NCI-H1930 (cell line): ENCODE data around the gene MCU.
"Not testable (repeated sequence)": the region's sequence is repeated elsewhere in the genome, so short reads cannot be mapped to it uniquely, and the experiment has no call there.

Experiments used
- DNase-seq, 2 experiments: peaks; one replicate each; lab custom pipeline; 2025; lab: John Stamatoyannopoulos, UW

The MCU gene

GRCh38 chr10:72903941-72904446 is 212.1 kb downstream of the MCU start:
- DNase-seq, result not testable (repeated sequence)

- no peak for DNase-seq
Observed at GRCh38 chr10:72904806-72905205, 212.9 kb downstream of the MCU start.

GRCh38 chr10:72906446-72906845 is 214.5 kb downstream of the MCU start:
- DNase-seq, result no peak

GRCh38 chr10:72910705-72911104 is 218.8 kb downstream of the MCU start:
- DNase-seq, result no peak

- no peak for DNase-seq
Observed at GRCh38 chr10:72911758-72912157, 219.8 kb downstream of the MCU start.

GRCh38 chr10:72912736-72913135 is 220.8 kb downstream of the MCU start:
- no peak for DNase-seq

- no peak for DNase-seq
Observed at GRCh38 chr10:72913287-72913686, 221.3 kb downstream of the MCU start.

- not testable (repeated sequence) for DNase-seq
Observed at GRCh38 chr10:72917201-72917600, 225.3 kb downstream of the MCU start.

- not testable (repeated sequence) for DNase-seq
Observed at GRCh38 chr10:72917803-72918332, 225.9 kb downstream of the MCU start.

GRCh38 chr10:72918352-72918751 is 226.4 kb downstream of the MCU start:
- DNase-seq, result no peak

GRCh38 chr10:72921147-72921683 is 229.3 kb downstream of the MCU start:
- DNase-seq, result not testable (repeated sequence)

- DNase-seq, result no peak
Observed at GRCh38 chr10:72924351-72924750, 232.4 kb downstream of the MCU start.

- no peak for DNase-seq
Observed at GRCh38 chr10:72925951-72926465, 234.1 kb downstream of the MCU start.

GRCh38 chr10:72927485-72927884 is 235.5 kb downstream of the MCU start:
- DNase-seq, result no peak

GRCh38 chr10:72928798-72929197 is 236.9 kb downstream of the MCU start:
- DNase-seq, result no peak

GRCh38 chr10:72930276-72930675 is 238.3 kb downstream of the MCU start:
- DNase-seq, result no peak

- no peak for DNase-seq
Observed at GRCh38 chr10:72932259-72933015, 240.5 kb downstream of the MCU start.

- no peak for DNase-seq
Observed at GRCh38 chr10:72935361-72935760, 243.4 kb downstream of the MCU start.
